Measurements from ENCODE around the gene RTN1.

The RTN1 gene, protein sequence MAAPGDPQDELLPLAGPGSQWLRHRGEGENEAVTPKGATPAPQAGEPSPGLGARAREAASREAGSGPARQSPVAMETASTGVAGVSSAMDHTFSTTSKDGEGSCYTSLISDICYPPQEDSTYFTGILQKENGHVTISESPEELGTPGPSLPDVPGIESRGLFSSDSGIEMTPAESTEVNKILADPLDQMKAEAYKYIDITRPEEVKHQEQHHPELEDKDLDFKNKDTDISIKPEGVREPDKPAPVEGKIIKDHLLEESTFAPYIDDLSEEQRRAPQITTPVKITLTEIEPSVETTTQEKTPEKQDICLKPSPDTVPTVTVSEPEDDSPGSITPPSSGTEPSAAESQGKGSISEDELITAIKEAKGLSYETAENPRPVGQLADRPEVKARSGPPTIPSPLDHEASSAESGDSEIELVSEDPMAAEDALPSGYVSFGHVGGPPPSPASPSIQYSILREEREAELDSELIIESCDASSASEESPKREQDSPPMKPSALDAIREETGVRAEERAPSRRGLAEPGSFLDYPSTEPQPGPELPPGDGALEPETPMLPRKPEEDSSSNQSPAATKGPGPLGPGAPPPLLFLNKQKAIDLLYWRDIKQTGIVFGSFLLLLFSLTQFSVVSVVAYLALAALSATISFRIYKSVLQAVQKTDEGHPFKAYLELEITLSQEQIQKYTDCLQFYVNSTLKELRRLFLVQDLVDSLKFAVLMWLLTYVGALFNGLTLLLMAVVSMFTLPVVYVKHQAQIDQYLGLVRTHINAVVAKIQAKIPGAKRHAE

DNA sequence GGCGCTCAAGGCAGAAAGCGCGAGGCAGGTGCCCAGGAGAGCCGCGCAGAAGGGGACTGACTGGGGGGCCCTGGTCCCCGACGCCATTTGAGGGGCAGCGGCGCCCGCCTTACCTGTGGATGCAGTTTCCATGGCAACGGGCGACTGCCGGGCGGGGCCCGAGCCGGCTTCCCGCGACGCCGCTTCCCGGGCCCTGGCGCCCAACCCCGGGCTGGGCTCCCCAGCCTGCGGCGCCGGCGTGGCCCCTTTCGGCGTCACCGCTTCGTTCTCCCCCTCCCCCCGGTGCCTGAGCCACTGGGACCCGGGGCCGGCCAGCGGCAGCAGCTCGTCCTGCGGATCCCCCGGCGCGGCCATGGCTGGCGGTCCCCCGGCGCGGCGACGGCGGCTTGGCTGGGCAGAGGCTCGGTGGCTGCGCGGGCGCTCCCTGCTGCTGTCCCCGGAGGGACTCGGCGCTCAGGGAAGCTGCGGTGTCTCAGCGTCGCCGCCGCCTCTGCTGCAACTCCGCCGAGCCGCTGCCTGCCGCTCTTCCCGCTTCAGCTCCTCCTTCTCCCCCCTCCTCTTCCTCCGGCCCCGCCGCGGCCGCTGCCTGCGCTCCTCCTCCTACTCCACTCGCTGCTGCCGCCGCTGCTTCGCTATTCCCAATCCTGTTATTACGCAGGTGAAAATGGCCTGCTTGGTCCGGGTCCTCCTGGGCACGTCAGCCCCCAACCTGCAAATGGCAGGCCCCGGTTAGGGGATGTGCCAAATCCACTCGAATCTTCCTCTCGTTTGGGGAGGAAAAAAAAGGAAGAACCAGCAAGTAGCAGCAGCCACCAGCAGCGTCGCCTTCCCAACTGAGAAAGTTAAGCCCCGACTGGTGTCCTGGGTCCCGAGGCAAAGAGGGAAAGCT is at the start of gene RTN1:
RTN1 (minus strand) TSS at position 500 of the 889 bp plus-strand sequence; CDS start at position 354, 146 bp downstream.
- DNase-seq (ENCODE audit: low read depth): no peak

DNA sequence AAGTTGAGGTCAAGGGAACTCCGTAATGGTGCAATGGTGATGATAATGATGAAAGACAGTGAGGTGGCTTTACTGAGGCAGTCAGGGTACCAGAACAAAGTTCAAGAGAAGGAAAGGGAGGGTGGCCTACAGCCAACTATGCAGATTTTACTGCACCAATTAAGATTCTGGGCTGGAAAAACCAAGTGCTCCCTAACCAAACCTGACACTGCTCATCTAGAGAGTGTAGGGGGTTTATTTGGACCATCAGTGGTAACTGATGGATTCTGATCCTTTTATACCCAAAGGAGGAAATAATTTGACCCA is 49.8 kb upstream of the RTN1 start:
- DNase-seq (ENCODE audit: low read depth): no peak

DNA sequence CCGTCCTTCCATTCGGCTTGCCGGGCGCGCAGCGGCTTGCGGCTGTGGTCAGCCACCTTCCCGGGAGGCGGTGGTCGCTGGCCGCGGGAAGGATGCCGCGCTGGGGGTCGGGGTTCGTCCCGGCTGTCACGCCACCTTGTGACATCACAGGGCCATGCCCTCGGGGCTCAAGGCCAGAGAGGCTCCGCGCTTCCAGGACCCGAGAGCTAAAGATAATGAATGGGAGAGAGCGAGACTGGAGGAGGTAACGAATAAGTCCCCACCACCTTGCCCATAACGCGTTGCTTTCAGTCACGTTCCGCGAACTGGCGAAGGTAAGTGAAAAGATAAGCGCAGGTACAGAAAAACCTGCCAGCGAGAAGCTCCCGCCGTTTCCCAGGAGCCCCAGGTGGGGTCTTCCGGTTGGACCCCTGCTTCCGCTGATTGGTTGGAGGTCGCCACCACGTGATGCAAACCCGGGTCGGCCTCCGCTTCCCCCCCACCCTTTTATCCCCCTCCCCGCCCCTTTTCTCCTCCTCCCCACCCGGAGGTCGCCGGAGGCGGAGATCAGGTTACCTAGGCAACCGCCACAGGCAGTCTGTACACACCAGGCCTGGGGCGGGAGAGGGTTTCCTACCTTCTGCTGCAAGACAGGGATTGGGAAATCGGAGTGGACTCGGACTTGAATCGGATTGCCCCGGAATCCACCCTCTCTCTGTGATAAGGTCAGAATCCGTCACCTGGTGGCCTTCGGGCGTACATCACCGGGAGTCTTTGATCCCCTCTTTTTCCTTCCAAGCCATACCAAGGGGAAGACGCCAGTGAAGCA is 49.2 kb upstream of the RTN1 start, which contains the start of gene LRRC9:
LRRC9 (plus strand) TSS at position 575 of the 808 bp plus-strand sequence.
- DNase-seq (ENCODE audit: low read depth): peak; percentile 8

DNA sequence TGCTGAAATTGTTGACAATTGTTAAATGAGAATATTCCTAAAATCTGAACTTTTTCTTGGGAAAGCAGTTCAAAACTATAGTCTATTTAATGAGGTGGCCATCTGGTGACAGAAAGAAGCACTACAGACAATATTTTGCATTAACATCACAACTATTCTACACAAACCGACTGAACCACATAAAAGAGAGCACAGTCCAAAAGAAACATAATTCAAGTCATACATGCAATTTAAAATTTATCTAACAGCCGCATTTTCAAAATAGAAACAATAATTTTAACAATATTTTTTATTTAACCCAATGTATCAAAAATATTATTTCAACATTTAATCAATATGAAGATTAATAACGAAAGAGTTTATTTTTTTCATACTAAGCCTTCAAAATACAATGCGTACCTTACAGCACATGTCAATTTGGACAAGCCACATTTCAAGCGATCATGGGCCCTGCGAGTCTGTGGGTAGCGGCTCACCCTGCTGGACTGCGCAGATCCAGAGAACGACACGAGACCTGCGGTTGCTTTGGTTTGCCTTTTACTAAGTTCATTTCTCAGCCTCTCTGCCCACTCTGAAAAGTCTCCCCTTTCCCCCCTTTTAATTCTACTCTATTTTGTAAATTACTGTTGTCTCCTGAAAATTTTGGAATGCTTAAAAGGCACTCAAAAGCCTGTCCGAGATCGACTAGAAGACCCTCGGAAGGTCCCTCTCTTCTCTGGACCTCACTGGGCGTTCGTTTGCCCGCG is 48.4 kb upstream of the RTN1 start:
- no peak for DNase-seq (ENCODE audit: low read depth)

DNA sequence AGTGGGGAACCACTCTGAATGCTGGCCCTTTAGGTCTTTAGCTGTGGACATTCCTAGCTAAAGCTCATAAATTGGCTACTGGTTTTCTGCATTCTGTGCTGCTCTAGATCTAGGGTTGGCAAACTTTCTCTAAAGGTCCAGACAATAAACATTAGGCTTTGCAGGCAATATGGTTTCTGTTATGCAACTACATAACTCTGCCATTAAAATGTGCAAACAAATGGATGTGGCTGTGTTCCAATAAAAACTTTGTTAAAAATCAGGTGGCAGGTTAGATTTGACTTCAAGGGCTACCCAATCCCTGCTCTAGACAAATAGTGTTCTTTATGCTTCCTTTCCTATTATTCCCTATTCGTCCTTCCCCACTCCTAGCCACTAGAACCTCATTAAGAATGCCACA is 42.6 kb upstream of the RTN1 start:
- no peak for DNase-seq (ENCODE audit: low read depth)

DNA sequence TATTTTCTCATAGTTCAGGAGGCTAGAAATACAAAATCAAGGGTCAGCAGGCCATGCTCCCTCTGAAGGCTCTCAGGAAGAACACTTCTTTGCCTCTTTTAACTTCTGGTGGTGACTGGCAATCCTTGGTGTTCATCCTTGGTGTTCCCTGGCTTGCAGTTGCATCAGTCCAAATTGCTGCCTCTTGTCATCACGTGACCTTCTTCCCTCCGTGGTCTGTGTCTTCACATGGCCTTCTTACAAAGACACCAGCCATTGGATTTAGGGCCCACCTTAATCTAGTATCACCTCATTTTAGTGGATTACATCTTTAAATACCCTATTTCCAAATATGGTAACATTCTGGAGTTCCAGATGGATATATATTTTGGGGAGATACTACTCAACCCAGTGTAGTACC is 41.9 kb upstream of the RTN1 start:
- DNase-seq (ENCODE audit: low read depth): no peak

DNA sequence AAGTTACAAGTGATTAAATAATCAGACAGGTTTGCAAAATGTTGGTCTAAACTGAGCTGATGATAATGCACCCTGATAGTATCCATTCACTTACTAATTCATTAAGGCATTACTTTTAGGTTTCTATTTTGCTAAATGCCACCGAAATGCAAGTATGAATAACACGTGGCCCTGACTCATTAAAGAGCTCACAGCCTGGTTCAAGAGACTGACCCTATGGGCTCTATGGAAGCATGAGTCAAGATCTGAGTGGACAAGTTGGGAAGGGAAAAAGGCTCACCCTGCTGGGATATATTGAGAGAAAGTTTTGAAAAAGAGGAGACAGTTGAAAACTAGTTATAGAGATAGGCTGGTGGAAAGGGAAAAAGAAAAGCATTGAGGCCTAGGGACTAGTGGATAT is 34.6 kb upstream of the RTN1 start:
- no peak for DNase-seq (ENCODE audit: low read depth)

DNA sequence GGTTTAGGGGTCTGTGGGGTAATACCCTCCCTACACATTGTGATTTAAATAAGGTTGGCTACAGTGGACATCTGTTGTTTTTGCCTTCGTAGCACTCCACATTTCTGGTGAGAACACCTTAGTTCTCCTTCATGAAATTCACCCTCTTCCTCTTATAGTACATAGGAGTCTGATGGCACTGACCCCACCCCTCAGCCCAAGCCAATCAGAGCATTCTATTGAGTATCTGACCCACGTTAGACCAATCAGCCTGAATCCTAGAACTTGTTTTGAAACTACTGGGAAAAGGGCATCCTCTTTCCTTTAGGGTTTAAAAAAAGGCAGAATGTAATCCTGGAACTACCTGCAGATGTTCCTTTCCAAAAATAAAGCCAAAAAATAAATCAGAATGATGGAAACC is 33.6 kb upstream of the RTN1 start:
- no peak for DNase-seq (ENCODE audit: low read depth)

DNA sequence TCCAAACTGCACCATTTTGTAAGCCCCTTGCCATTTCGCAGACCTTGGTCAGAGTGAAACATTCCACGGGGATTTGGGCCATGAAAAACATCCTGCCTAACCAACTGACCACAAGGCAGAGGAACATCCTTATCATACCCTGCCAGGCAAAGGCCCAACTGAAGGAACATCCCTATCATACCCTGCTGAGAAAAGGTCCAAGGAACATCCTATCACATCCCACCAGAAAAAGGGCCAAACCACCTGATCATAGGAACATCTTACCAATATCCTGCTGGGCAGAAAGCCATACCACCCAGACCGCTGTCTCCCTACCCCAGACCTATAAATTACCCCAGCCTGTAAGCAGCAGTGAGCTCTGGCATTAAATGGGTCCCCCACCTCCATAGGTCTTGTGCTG is 30.0 kb upstream of the RTN1 start:
- DNase-seq (ENCODE audit: low read depth): no peak

DNA sequence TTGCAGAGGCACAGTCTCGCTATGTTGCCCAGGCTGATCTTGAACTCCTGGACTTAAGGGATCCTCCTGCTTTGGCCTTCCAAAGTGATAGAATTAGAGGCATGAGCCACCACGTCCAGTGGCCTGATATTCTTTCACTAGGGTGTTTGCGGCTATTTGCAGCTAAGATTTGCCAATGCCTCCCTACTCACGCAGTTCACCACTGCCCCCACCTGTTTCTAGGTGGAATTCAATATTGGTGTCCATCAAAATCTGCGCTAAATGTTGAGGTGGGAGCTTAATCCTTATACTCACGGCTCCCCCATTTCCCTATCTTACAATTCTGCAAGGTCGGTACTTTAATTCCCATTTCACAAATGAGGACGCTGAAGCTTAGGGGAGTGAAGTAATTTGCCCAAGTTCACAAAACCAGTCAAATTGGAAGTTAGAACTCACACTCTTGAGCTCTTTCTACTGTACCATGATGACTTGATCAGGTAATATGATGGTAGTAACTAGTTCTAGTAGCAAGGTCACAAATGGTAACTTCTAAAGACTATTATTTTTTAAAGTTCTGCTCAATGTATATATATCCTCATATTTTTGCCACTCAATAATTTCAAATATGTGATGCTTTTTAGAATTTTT is 27.3 kb upstream of the RTN1 start:
- no peak for DNase-seq (ENCODE audit: low read depth)

DNA sequence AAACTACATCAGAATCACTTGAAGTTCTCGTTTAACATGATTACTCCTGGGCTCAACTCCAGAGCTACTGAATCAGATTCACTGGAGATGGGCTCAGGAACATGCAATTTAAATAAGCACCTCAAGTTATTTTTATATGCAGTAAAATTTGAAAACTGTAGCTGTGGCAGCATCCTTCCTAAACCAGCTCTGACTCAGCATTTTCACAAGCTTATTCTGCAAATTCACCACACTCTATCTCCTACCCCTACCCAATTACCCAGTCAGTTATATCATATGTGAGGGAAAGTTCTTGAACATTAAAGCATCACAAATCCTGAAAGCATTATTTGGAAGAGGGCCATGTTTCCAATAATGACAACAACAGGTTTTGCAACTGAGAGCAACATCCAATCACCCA is 25.1 kb upstream of the RTN1 start:
- DNase-seq (ENCODE audit: low read depth): no peak

DNA sequence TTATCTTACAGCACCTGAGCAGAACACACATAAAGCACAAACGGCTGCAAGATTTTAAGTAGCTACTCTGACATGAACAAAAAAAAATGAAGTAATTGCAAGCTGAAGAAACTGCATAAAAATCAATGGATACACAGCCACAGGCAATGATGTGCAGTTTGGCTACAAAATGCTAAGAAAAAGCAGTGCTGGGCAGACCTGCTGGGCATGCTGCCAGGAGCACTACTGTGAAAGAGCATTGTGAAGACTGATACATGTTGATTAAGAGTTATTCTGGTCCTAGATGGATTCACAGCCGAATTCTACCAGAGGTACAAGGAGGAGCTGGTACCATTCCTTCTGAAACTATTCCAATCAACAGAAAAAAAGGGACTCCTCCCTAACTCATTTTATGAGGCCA is 20.1 kb upstream of the RTN1 start:
- DNase-seq (ENCODE audit: low read depth): no peak

DNA sequence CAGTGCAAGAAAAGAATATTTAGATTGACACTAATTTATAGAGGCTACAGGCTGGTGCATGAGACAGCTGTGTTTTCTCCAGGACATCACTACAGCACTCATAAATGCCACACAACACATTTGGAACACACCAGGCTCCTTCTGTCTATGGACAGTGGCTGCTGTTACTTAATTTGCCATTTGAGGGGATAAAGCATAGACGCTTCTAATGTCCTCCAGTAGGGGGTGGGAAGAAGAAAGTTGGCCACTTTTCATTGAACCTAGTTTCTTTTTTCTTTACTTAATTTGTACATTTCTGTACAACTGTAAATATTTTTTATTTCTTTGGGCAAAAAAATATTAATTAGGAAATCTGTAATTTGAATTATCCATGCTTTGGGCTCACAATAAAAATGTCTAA is 12.4 kb upstream of the RTN1 start:
- no peak for DNase-seq (ENCODE audit: low read depth)

DNA sequence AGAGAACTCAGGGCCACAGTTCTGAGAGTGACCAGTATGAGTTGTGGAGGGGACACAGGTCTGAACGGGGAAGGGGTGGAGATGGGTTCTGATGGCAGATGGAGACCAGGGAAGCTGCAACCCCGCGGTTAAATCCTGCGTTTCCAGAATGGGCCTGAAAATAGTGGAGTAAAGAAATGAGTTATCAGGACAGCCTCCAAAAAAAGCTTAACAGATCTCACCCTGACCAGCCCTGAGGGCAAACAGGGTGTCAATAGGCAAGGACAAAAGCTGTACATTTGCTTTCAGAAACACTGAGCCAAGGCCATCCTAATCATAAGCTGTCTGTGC is 555 bp upstream of the RTN1 start:
- no peak for DNase-seq (ENCODE audit: low read depth)

DNA sequence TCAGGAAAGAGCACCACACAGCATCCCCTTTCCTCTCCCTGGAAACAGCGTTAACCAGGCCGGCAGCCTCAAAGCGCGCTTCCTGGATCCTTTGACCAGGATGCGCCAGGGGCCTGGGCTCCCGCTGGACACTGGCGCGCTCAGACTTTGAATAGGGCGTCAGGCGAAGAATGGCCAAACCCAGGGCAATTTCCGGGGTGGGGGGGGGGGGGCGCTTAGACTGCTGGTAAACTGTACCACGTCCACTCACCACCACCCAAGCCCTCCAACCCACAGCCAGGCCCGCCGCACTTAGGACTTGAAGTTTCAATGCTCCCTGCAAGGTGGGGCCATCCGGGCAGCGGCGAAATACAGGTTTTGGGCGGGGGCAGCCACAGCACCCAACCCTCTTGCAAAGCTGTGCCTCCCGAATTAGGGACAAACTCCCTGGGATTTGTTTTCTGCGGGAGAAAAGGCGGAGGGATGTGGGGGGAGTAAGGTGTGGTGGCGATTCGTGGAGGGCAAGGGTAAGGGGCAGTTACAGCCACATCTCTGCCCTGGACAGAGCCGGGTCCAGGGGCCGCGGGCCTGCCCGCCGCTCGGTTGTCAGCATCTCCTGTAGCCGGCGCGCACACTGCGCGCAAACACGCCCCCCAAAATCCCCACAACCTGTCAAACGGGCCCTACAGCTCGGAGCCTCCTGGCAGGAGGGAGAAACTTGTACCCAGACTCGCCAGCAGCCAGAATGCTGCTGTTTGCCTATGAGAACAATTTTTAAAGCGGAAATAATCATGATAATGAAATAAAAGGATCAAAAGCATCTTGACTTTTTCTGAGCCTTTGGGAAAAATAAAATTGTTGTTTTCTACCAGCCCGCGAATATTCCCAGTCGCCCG is 958 bp downstream of the RTN1 start:
- no peak for DNase-seq (ENCODE audit: low read depth)

DNA sequence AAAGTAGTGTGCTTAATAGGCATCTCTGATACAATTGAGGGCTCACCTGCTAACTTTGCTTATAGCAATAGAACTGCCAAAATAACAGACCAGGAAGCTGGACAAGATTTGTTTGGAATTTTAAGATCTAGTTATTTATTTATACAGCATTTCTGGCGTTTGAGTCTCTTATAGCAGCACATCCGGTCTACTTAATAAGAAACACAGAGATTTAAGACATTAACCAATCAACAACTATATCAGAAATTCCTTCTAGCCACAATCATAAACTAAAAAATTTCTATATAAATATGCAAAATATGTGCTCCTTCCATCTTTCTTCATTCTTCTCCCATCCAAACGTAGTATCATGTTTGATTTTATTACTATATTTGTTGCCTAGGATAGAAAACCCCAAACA is 2.6 kb downstream of the RTN1 start:
- DNase-seq (ENCODE audit: low read depth): no peak

DNA sequence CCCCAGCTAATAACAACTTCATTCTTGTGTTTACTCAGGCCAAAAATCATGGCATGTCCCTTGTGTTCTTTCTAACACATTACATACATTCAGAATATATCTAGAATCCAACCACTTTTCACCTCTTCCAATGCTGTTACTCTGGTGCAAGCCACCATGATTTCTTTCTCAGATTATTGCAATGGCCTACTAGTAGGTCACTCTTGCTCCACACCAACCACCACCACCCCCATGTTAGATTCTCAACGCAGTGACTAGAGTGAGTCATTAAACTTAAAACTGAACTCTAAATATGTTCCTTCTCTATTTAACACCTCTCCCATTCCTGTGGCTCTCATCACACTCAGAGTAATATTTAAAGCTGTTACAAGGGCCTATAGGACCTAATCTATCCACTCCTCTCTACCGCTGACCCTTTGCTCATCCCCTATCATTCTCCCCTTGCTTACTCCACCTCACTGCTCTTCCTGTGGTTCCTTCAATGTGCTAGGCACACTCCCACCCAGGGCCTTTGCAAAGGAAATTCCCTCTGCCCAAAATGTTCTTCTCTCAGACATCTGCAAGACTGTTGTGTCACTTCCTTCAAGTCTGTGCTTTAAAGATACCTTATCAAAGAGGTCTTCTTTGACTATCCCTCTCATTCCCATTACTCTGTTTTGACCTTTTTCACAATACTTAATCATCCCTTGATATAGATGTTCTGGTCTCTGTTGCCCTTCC is 6.6 kb downstream of the RTN1 start:
- DNase-seq (ENCODE audit: low read depth): no peak

DNA sequence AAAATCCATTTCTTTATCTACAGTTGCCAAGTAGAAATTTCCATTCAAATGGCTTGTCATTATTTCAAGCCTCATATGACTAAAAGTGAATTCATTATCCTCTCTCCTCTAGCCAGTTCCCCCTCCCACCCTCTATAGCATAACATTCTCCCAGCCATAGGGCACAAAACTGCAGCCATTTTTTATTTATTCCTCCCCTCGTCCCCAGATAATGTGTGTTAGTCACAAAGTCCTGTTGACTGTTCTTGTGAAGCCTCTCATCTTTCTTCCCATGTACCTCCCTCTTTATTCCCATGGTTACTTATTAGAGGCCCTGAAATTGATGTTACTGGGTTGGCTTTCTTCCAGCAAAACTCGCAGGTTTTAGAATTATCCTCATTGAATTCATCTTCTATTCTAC is 13.2 kb downstream of the RTN1 start:
- no peak for DNase-seq (ENCODE audit: low read depth)

DNA sequence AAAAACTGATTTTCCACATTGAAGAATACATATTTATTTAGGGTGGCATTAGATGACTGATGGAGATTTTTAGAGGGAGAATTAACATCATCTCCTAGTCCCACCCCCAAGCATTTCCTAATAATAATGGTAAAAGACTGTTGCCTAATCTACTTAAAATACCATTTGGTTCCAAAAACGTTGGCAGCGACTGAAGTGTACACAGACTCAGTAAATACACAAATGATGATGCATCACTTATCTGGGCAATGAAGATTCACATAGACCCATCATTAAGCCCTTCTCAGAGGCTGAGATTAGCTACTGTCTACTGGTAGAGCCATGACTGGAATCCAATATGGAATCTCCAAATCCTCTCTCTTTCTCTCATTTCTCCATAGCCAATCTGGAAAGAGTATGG is 18.2 kb downstream of the RTN1 start:
- DNase-seq (ENCODE audit: low read depth): no peak
